Measurements from ENCODE around the gene NUMBL.

Gene NUMBL

GRCh38 chr19:40693150-40693788 lies 2.8 kb upstream of the NUMBL start:
- H3K27ac ChIP-seq = no peak overlapping the region
- TF ChIP-seq CTCF (IDR thresholded peaks at IDR 0.05) (no peak), ZFX (IDR thresholded peaks at IDR 0.05; ENCODE audit: borderline replicate concordance) (no peak)

- H3K27ac ChIP-seq = no peak overlapping the region
Observed at GRCh38 chr19:40692212-40692551, 1.7 kb upstream of the NUMBL start.

GRCh38 chr19:40691421-40692211 lies 1.2 kb upstream of the NUMBL start:
- peak overlapping the region; percentile 79 for H3K27ac ChIP-seq
- TF ChIP-seq ZFX (IDR thresholded peaks at IDR 0.05; ENCODE audit: borderline replicate concordance) = no peak
- TF ChIP-seq CTCF (IDR thresholded peaks at IDR 0.05) = no peak

More at GRCh38 chr19:40692212-40692551, 1.7 kb upstream of the NUMBL start:
- TF ChIP-seq CTCF (IDR thresholded peaks at IDR 0.05) (no peak), ZFX (IDR thresholded peaks at IDR 0.05; ENCODE audit: borderline replicate concordance) (no peak)

GRCh38 chr19:40690693-40691420 lies 406 bp upstream of the NUMBL start:
- TF ChIP-seq CTCF (IDR thresholded peaks at IDR 0.05) (no peak), ZFX (IDR thresholded peaks at IDR 0.05; ENCODE audit: borderline replicate concordance) (no peak)
- peak overlapping the region; percentile 79 for H3K27ac ChIP-seq

GRCh38 chr19:40689339-40690049 lies 957 bp downstream of the NUMBL start:
- peak overlapping the region; percentile 79 for H3K27ac ChIP-seq
- no peak for TF ChIP-seq CTCF (IDR thresholded peaks at IDR 0.05)
- no peak for TF ChIP-seq ZFX (IDR thresholded peaks at IDR 0.05; ENCODE audit: borderline replicate concordance)

GRCh38 chr19:40688987-40689338 lies 1.5 kb downstream of the NUMBL start:
- peak overlapping the region; percentile 79; the same call in 1 of the 2 replicates for H3K27ac ChIP-seq
- TF ChIP-seq ZFX (IDR thresholded peaks at IDR 0.05; ENCODE audit: borderline replicate concordance) (no peak), CTCF (IDR thresholded peaks at IDR 0.05) (no peak)
